GM12892 (cell line): ENCODE data around the gene ATP2C1.

Experiments used
- POLR2A ChIP-seq: IDR thresholded peaks from 2 replicates; pipeline ENCODE4 v1.6.1; 2011; ENCODE audit warnings: low read depth, low read length, control low read depth
- POLR2AphosphoS5 ChIP-seq: IDR thresholded peaks from 2 replicates; pipeline ENCODE4 v1.6.1; 2011; ENCODE audit warnings: low read depth, low read length, control low read depth

- TF ChIP-seq POLR2A (no peak), POLR2AphosphoS5 (no peak)
Measured at GRCh38 chr3:130950641-130951040, 56.8 kb downstream of the ATP2C1 start.
